Endothelial cell (in vitro differentiated cells): ENCODE results near the gene TRIM75. TPM values are rescaled to one million over a fixed set of nuclear protein-coding genes. Genes with fewer than 3 reads are reported as not detected.
A peak's percentile ranks its signal among the peaks of the same experiment; 100 is the strongest.

ENCODE experiments used
- DNase-seq: peaks from one replicate; pipeline ENCODE4 v3.0.0; 2021; ENCODE audit warnings: low spot score
- H3K27ac Mint-ChIP-seq: one replicate; pipeline ENCODE4 v1.8.0; 2021; ENCODE audit warnings: mixed read lengths, inconsistent platforms; ENCODE audit not compliant: unreplicated experiment
- H3K27me3 Mint-ChIP-seq: one replicate; pipeline ENCODE4 v1.8.0; 2021; ENCODE audit warnings: mild to moderate bottlenecking, moderate library complexity, mixed read lengths, inconsistent platforms; ENCODE audit not compliant: unreplicated experiment
- H3K36me3 Mint-ChIP-seq: one replicate; pipeline ENCODE4 v1.8.0; 2021; ENCODE audit warnings: mild to moderate bottlenecking, low read depth, mixed read lengths, inconsistent platforms; ENCODE audit not compliant: unreplicated experiment
- H3K4me1 Mint-ChIP-seq: one replicate; pipeline ENCODE4 v1.8.0; 2021; ENCODE audit warnings: mild to moderate bottlenecking, mixed read lengths, inconsistent platforms; ENCODE audit not compliant: unreplicated experiment
- H3K4me3 Mint-ChIP-seq: one replicate; pipeline ENCODE4 v1.8.0; 2021; ENCODE audit warnings: mild to moderate bottlenecking, mixed read lengths, inconsistent platforms; ENCODE audit not compliant: unreplicated experiment
- H3K9me3 Mint-ChIP-seq: one replicate; pipeline ENCODE4 v1.8.0; 2021; ENCODE audit warnings: mixed read lengths, inconsistent platforms; ENCODE audit not compliant: unreplicated experiment
- CTCF ChIP-seq: fragments of 200-600 bp; sonication (generic); IDR thresholded peaks from one replicate; pipeline ENCODE4 v1.5.0; 2021; ENCODE audit warnings: antibody characterized with exemption; ENCODE audit not compliant: unreplicated experiment
- total RNA-seq: library from RNA; stranded (reverse); fragmentation: NEBNext Ultra II Directional; extraction: Animal tissue kit (Norgen Biotek cat#: 25700); gene quantifications from one replicate; pipeline ENCODE4 v1.2.1, GENCODE V29; 2021; ENCODE audit not compliant: unreplicated experiment

Gene TRIM75
- total RNA-seq, 1 donor from 2014 or later, result not detected

- TF ChIP-seq CTCF, result no peak
- H3K36me3 Mint-ChIP-seq, result no peaks in the 10 kb centered on the region
- no peaks in the 10 kb centered on the region for H3K4me1 Mint-ChIP-seq
- no peak overlapping the region for H3K27ac Mint-ChIP-seq
- H3K9me3 Mint-ChIP-seq, result no peaks in the 10 kb centered on the region
- H3K4me3 Mint-ChIP-seq, result no peak overlapping the region
- H3K27me3 Mint-ChIP-seq, result no peaks in the 10 kb centered on the region
- DNase-seq, result no peak
Measured at GRCh38 chr4:165094873-165095272, 41.2 kb downstream of the TRIM75 start.

GRCh38 chr4:165095291-165095690 lies 41.6 kb downstream of the TRIM75 start:
- H3K9me3 Mint-ChIP-seq, result no peaks in the 10 kb centered on the region
- no peak for TF ChIP-seq CTCF
- H3K27ac Mint-ChIP-seq, result no peak overlapping the region
- no peaks in the 10 kb centered on the region for H3K4me1 Mint-ChIP-seq
- H3K4me3 Mint-ChIP-seq, result no peak overlapping the region
- no peaks in the 10 kb centered on the region for H3K36me3 Mint-ChIP-seq
- DNase-seq, result no peak
- H3K27me3 Mint-ChIP-seq, result no peaks in the 10 kb centered on the region

GRCh38 chr4:165096776-165097175 lies 43.1 kb downstream of the TRIM75 start:
- TF ChIP-seq CTCF, result peak; percentile 60
- Mint-ChIP-seq H3K9me3 (no peaks in the 10 kb centered on the region), H3K36me3 (no peaks in the 10 kb centered on the region), H3K27me3 (no peaks in the 10 kb centered on the region), H3K4me3 (no peak overlapping the region), H3K4me1 (no peaks in the 10 kb centered on the region), H3K27ac (no peak overlapping the region)
- DNase-seq, result no peak

GRCh38 chr4:165101641-165102040 lies 48.0 kb downstream of the TRIM75 start:
- Mint-ChIP-seq H3K36me3 (no peaks in the 10 kb centered on the region), H3K4me1 (no peaks in the 10 kb centered on the region), H3K27ac (no peak overlapping the region), H3K9me3 (no peaks in the 10 kb centered on the region), H3K27me3 (no peaks in the 10 kb centered on the region), H3K4me3 (no peak overlapping the region)
- TF ChIP-seq CTCF, result no peak
- no peak for DNase-seq

GRCh38 chr4:165106518-165106917 lies 52.9 kb downstream of the TRIM75 start:
- no peak for DNase-seq
- Mint-ChIP-seq H3K27me3 (no peaks in the 10 kb centered on the region), H3K27ac (no peak overlapping the region), H3K36me3 (no peaks in the 10 kb centered on the region), H3K4me3 (no peak overlapping the region), H3K9me3 (no peaks in the 10 kb centered on the region), H3K4me1 (no peaks in the 10 kb centered on the region)
- TF ChIP-seq CTCF, result no peak

Other genes starting within 250 kb of the TRIM75 start
- 0.85 TPM for gene APELA, start 176.7 kb upstream of the TRIM75 start, total RNA-seq
- gene TRIM61, start 76.2 kb upstream of the TRIM75 start, total RNA-seq, result 1.8 TPM
- gene TRIM60, start 21.9 kb upstream of the TRIM75 start, total RNA-seq, result not detected
- 11.6 TPM for gene TMEM192, start 59.0 kb downstream of the TRIM75 start, total RNA-seq
- gene KLHL2, start 153.7 kb downstream of the TRIM75 start, total RNA-seq, result 10.6 TPM